K562 (cell line): ENCODE results near the gene OR56B1. TPM values are rescaled to one million over a fixed set of nuclear protein-coding genes. Genes with fewer than 3 reads are reported as not detected.
"Not testable (repeated sequence)": the region's sequence is repeated elsewhere in the genome, so short reads cannot be mapped to it uniquely, and the experiment has no call there.

Source experiments
- ATAC-seq: fragments of 200-7000 bp; cut with Tn5 transposase; 3 replicates; pipeline ENCODE4 v1.9.1; 2020; ENCODE audit warnings: moderate library complexity
- BruUV-seq: library from RNA; stranded (reverse); fragments of 400-500 nt; replicated peaks from 2 replicates; lab custom pipeline; 2021; lab: Mats Ljungman, UMichigan
- CTCF ChIA-PET: fragments of 300-600 bp; formaldehyde crosslinking; extraction: SDS; loops from one replicate; lab custom pipeline; 2021; ENCODE audit warnings: low intra/inter-chr PET ratio; lab: Yijun Ruan, JAX
- POLR2A ChIA-PET: fragments of 300-600, 350-650 bp; sonication (Branson Sonifier 250); formaldehyde crosslinking; extraction: SDS; loops from one replicate; lab custom pipeline; 2021; ENCODE audit warnings: antibody characterized with exemption, inconsistent platforms; lab: Yijun Ruan, JAX
- DNase-seq, 4 experiments: peaks; one replicate each; pipeline versions ENCODE4 v3.0.0 to v3.0.0-alpha.2; 2011 to 2018; ENCODE audit warnings: low spot score in 3 of 4, mixed read lengths in 3 of 4; ENCODE audit errors: extremely low read depth in 1 of 4
- FAIRE-seq: peaks from 2 replicates; lab custom pipeline; 2011; peaks lifted over from hg19 to GRCh38; lab: Jason Lieb, UNC
- H2AFZ ChIP-seq: 2 replicates; pipeline ENCODE4 v1.6.0; 2011; ENCODE audit warnings: low read depth, low read length, control low read depth, inconsistent platforms
- H3K27ac ChIP-seq: fragments of 200-600 bp; 3 replicates; pipeline ENCODE4 v1.8.0; 2011; ENCODE audit warnings: low read depth, mild to moderate bottlenecking, control low read depth, inconsistent platforms, low read length, moderate library complexity, mixed read lengths; ENCODE audit errors: extremely low read depth
- H3K27me3 ChIP-seq, 2 experiments: fragments of 300-600 bp in 1 of 2; 2 replicates in 1 of 2; 3 replicates in 1 of 2; pipeline versions ENCODE4 v1.6.0 to v1.8.0; 2011; ENCODE audit warnings: inconsistent platforms in 2 of 2, low read length in 2 of 2, mild to moderate bottlenecking in 1 of 2, mixed read lengths in 1 of 2, moderate library complexity in 1 of 2; ENCODE audit not compliant: control insufficient read depth in 2 of 2, insufficient read depth in 2 of 2
- H3K36me3 ChIP-seq: fragments of 300-600 bp; 3 replicates; pipeline ENCODE4 v1.8.0; 2011; ENCODE audit warnings: mild to moderate bottlenecking, low read length, inconsistent platforms; ENCODE audit not compliant: control insufficient read depth, insufficient read depth
- H3K4me1 ChIP-seq, 2 experiments: fragments of 200-600 bp in 1 of 2; replicated peaks in 1 of 2; 2 replicates in 1 of 2; 3 replicates in 1 of 2; pipeline versions ENCODE4 v1.5.1 to v1.8.0; 2011; ENCODE audit warnings: inconsistent platforms in 2 of 2, low read length in 2 of 2, mild to moderate bottlenecking in 1 of 2, mixed read lengths in 1 of 2, moderate library complexity in 1 of 2; ENCODE audit not compliant: control insufficient read depth in 2 of 2, insufficient read depth in 2 of 2
- H3K4me2 ChIP-seq: 2 replicates; pipeline ENCODE4 v1.6.1; 2011; ENCODE audit warnings: low read length, control low read depth, inconsistent platforms, mixed read lengths; ENCODE audit not compliant: insufficient read depth
- H3K4me3 ChIP-seq: fragments of 200-600 bp; sonication (generic), shearing (Covaris generic); 2 replicates; pipeline ENCODE4 v1.5.1; 2016; ENCODE audit warnings: control low read depth, inconsistent platforms
- H3K79me2 ChIP-seq: fragments of 200-600 bp; 3 replicates; pipeline ENCODE4 v1.8.0; 2011; ENCODE audit warnings: low read length, inconsistent platforms; ENCODE audit not compliant: control insufficient read depth, insufficient read depth
- H3K9ac ChIP-seq, 2 experiments: 2 replicates each; pipeline versions ENCODE4 v1.6.0 to v1.6.1; 2011; ENCODE audit warnings: low read depth in 2 of 2, low read length in 2 of 2, control low read depth in 1 of 2, inconsistent platforms in 1 of 2, mild to moderate bottlenecking in 1 of 2, mixed read lengths in 1 of 2; ENCODE audit not compliant: insufficient read depth in 1 of 2
- H3K9me1 ChIP-seq: one replicate; pipeline ENCODE4 v1.6.0; 2011; ENCODE audit warnings: inconsistent platforms, mild to moderate bottlenecking, low read length, moderate library complexity; ENCODE audit not compliant: control insufficient read depth, insufficient read depth
- H3K9me3 ChIP-seq: replicated peaks from 2 replicates; pipeline ENCODE4 v1.5.1; 2011; ENCODE audit warnings: low read depth, low read length, inconsistent platforms; ENCODE audit not compliant: control insufficient read depth, insufficient read depth
- H4K20me1 ChIP-seq: replicated peaks from 2 replicates; pipeline ENCODE4 v1.6.1; 2011; ENCODE audit warnings: low read length, inconsistent platforms, mixed read lengths; ENCODE audit not compliant: control insufficient read depth, insufficient read depth
- ARID1B ChIP-seq: fragments of 450-650 bp; IDR thresholded peaks from 2 replicates; pipeline ENCODE4 v1.6.1; 2016; ENCODE audit warnings: antibody characterized with exemption, mild to moderate bottlenecking, inconsistent platforms
- CBFA2T2 ChIP-seq: fragments of 450-650 bp; conservative IDR thresholded peaks from 2 replicates; pipeline ENCODE4 v1.6.1; 2017; ENCODE audit warnings: mild to moderate bottlenecking
- CBFA2T3 ChIP-seq: fragments of 450-650 bp; IDR thresholded peaks from 2 replicates; pipeline ENCODE4 v1.6.1; 2017
- FOXK2 ChIP-seq, 2 experiments: fragments of 450-650 bp; IDR thresholded peaks in 1 of 2; conservative IDR thresholded peaks in 1 of 2; 2 replicates each; pipeline ENCODE4 v1.6.1; 2016; ENCODE audit warnings: low read depth in 2 of 2, mild to moderate bottlenecking in 1 of 2
- TAL1 ChIP-seq: fragments of 450-650 bp; IDR thresholded peaks from 2 replicates; pipeline ENCODE4 v1.6.1; 2016; ENCODE audit warnings: mild to moderate bottlenecking
- TCF3 ChIP-seq: sonication (generic); formaldehyde crosslinking; IDR thresholded peaks from 2 replicates; pipeline ENCODE4 v1.4.0; 2020; ENCODE audit warnings: mild to moderate bottlenecking, missing genetic modification reagents
- ZEB2 ChIP-seq: fragments of 450-650 bp; IDR thresholded peaks from 2 replicates; pipeline ENCODE4 v1.6.1; 2016
- ZNF551 ChIP-seq: fragments of 250-450 bp; sonication (Bioruptor Pico); IDR thresholded peaks from 2 replicates; pipeline ENCODE4 v1.5.0; 2021; ENCODE audit warnings: mild to moderate bottlenecking, moderate library complexity
- WGBS: fragments of 100-300 bp; shearing (Covaris generic); methylation state at CpG from one replicate; pipeline ENCODE4 v1.1.6; 2016; ENCODE audit warnings: low coverage, mixed read lengths; ENCODE audit not compliant: insufficient coverage; ENCODE audit errors: missing lambda C conversion rate; 5-methylcytosine and 5-hydroxymethylcytosine counted together
- in situ Hi-C: fragments of 300-500 bp; cut with MboI; formaldehyde crosslinking; loops from 4 replicates; pipeline ENCODE4 v1.15.0; 2018; ENCODE audit warnings: inconsistent platforms, mixed read lengths
- intact Hi-C: fragments of 100-400 bp; cut with micrococcal nuclease; formaldehyde crosslinking; loops from 2 replicates; pipeline ENCODE4 v1.14.2; 2022
- polyA plus RNA-seq, 8 experiments: library from polyadenylated mRNA; depleted of rRNA in 4 of 8; stranded (reverse) in 5 of 8; unstranded in 3 of 8; fragments of >200 nt; fragmentation: Nextera tagmentation in 2 of 8; fragmentation: Illumina TruSeq in 1 of 8; extraction: Ambion mirVana in 2 of 8; extraction: Trizol in 1 of 8; gene quantifications; 2 replicates each; pipeline versions ENCODE4 v1.2.1 to v1.2.3, GENCODE V29; 2011 to 2014; ENCODE audit warnings: inconsistent platforms in 1 of 8, missing spikeins in 1 of 8
- total RNA-seq, 7 experiments: library from RNA; depleted of rRNA in 6 of 7; stranded (reverse); fragments of >200 nt in 6 of 7; fragmentation: Illumina TruSeq in 2 of 7; extraction: Trizol in 2 of 7; gene quantifications; 2 replicates each; pipeline versions ENCODE4 v1.2.1 to v1.2.3, GENCODE V29; 2011 to 2021; ENCODE audit warnings: low replicate concordance in 1 of 7

The OR56B1 gene
- total and polyA plus RNA-seq, 9 of the 15 experiments (the other 6 are each of a cell fraction or from before 2014, with no cell fraction given) = not detected

GRCh38 chr11:5691238-5691963 is 44.8 kb upstream of the OR56B1 start:
- H3K9ac ChIP-seq, DNase-seq, H3K9me1 ChIP-seq, H3K36me3 ChIP-seq, H4K20me1 ChIP-seq, H3K9me3 ChIP-seq, CTCF ChIA-PET, H2AFZ ChIP-seq, intact Hi-C loops, in situ Hi-C loops, H3K4me3 ChIP-seq, BruUV-seq, FAIRE-seq, H3K27ac ChIP-seq, H3K79me2 ChIP-seq, H3K27me3 ChIP-seq: not testable (repeated sequence)
- POLR2A ChIA-PET = interaction anchor here (1.3 kb wide), 1 partner anchor 14 kb away, joined by 5 read pairs; no protein-coding TSS in a partner anchor
- H3K4me2 ChIP-seq = peak overlapping the region; percentile 60
- ATAC-seq = peak; percentile 38
- H3K4me1 ChIP-seq = peaks cover 0 to 26% of the 10 kb centered on the region in 2 experiments; a peak in 4 of 5 replicates
- WGBS = 9% methylated on average over 6 of the region's 12 CpGs
- TF ChIP-seq CBFA2T3 = peak; percentile 62
- TF ChIP-seq TAL1 = peak; percentile 46; the same call in 1 of the 2 replicates
- peak; percentile 34 for TF ChIP-seq CBFA2T2
- 0 out of 2 replicates have a peak, but pooled peaks have one; percentile 29 for TF ChIP-seq ZEB2
- peak; percentile 54 for TF ChIP-seq ARID1B
- TF ChIP-seq TCF3 (CRISPR knock-in tag) = peak; percentile 54; the same call in 1 of the 2 replicates

- Histone ChIP-seq H3K27me3 (peaks cover 0 to 4% of the 10 kb centered on the region in 2 experiments; a peak in 2 of 5 replicates), H3K9ac (no peak overlapping the region)
- WGBS = 4% methylated on average over 3 of the region's 3 CpGs
These were observed 44.3 kb upstream of the OR56B1 start for GRCh38 chr11:5691964-5692361.

More at GRCh38 chr11:5691964-5692361, 44.3 kb upstream of the OR56B1 start:
- Histone ChIP-seq H2AFZ (peak overlapping the region; percentile 47), H3K4me3 (no peak overlapping the region), H4K20me1 (no peaks in the 10 kb centered on the region)
- BruUV-seq = no TSS peak
- no peak for TF ChIP-seq ZNF551 (CRISPR knock-in tag)
- peak; percentile 48 to 55; a peak in 2 of 4 replicates for TF ChIP-seq FOXK2 (conservative IDR thresholded peaks at IDR 0.05 in 1 of 2, IDR thresholded peaks at IDR 0.05 in 1 of 2; ENCODE audit: low read depth in 2 of 2)
- TF ChIP-seq, all 486 proteins: peak for 1
- Histone ChIP-seq H3K9me3 (no peaks in the 10 kb centered on the region), H3K4me2 (no peak overlapping the region), H3K36me3 (no peaks in the 10 kb centered on the region), H3K27ac (no peak overlapping the region), H3K79me2 (no peaks in the 10 kb centered on the region), H3K9me1 (no peaks in the 10 kb centered on the region), H3K4me1 (peaks cover 0 to 26% of the 10 kb centered on the region in 2 experiments; a peak in 4 of 5 replicates)
- POLR2A ChIA-PET = no interaction called here
- CTCF ChIA-PET = no interaction called here
- ATAC-seq = no peak
- FAIRE-seq = no peak
- in situ Hi-C loops (no loop called here), intact Hi-C loops (no loop called here)
- DNase-seq = no peak
